ACC112 (cell line): Measurements from ENCODE around the gene IL6R.

Experiments used
- H2AFZ ChIP-seq: fragments of 200-600 bp; sonication (generic); one replicate; pipeline ENCODE4 v1.6.0; 2017; ENCODE audit warnings: antibody characterized with exemption, low read length; ENCODE audit not compliant: unreplicated experiment
- H3K27ac ChIP-seq: fragments of 200-600 bp; sonication (generic); 2 replicates; pipeline ENCODE4 v1.5.1; 2014; ENCODE audit warnings: low read depth, mild to moderate bottlenecking, antibody characterized with exemption, low read length, moderate library complexity
- H3K27me3 ChIP-seq: fragments of 200-600 bp; sonication (generic); 2 replicates; pipeline ENCODE4 v1.6.1; 2014; ENCODE audit warnings: mild to moderate bottlenecking, antibody characterized with exemption, low read length, moderate library complexity, mixed read lengths; ENCODE audit not compliant: insufficient read depth
- H3K36me3 ChIP-seq: fragments of 200-600 bp; sonication (generic); 2 replicates; pipeline ENCODE4 v1.6.1; 2016; ENCODE audit warnings: mild to moderate bottlenecking, antibody characterized with exemption, low read length, moderate library complexity, mixed read lengths; ENCODE audit not compliant: insufficient read depth
- H3K4me1 ChIP-seq: fragments of 200-600 bp; sonication (generic); one replicate; pipeline ENCODE4 v1.6.1; 2016; ENCODE audit warnings: low read length, mixed read lengths; ENCODE audit not compliant: insufficient read depth, unreplicated experiment, control insufficient read depth
- H3K4me3 ChIP-seq: fragments of 200-600 bp; sonication (generic); 2 replicates; pipeline ENCODE4 v1.5.1; 2014; ENCODE audit warnings: mild to moderate bottlenecking, low read depth, low read length
- H3K79me2 ChIP-seq: fragments of 200-600 bp; sonication (generic); one replicate; pipeline ENCODE4 v1.6.0; 2016; ENCODE audit warnings: low read length; ENCODE audit not compliant: control insufficient read depth, unreplicated experiment, insufficient read depth

IL6R gene

GRCh38 chr1:154497026-154497806 is 92.1 kb downstream of the IL6R start:
- Histone ChIP-seq H3K4me3 (no peak overlapping the region), H3K4me1 (no peaks in the 10 kb centered on the region), H3K27me3 (peaks cover 33% of the 10 kb centered on the region), H3K79me2 (no peaks in the 10 kb centered on the region), H3K27ac (no peak overlapping the region), H2AFZ (no peak overlapping the region), H3K36me3 (peaks cover 6% of the 10 kb centered on the region; the same call in 1 of the 2 replicates)

- H3K27me3 ChIP-seq, result peaks cover 54% of the 10 kb centered on the region
- H3K79me2 ChIP-seq, result no peaks in the 10 kb centered on the region
- no peak overlapping the region for H2AFZ ChIP-seq
- no peak overlapping the region for H3K27ac ChIP-seq
- no peak overlapping the region for H3K4me3 ChIP-seq
- H3K4me1 ChIP-seq, result no peaks in the 10 kb centered on the region
- H3K36me3 ChIP-seq, result peaks cover 6% of the 10 kb centered on the region; the same call in 1 of the 2 replicates
Observed at GRCh38 chr1:154499446-154499845, 94.3 kb downstream of the IL6R start.

- no peak overlapping the region for H3K27ac ChIP-seq
- no peak overlapping the region for H2AFZ ChIP-seq
- no peaks in the 10 kb centered on the region for H3K79me2 ChIP-seq
- peaks cover 6% of the 10 kb centered on the region; the same call in 1 of the 2 replicates for H3K36me3 ChIP-seq
- no peaks in the 10 kb centered on the region for H3K4me1 ChIP-seq
- H3K27me3 ChIP-seq, result peaks cover 59% of the 10 kb centered on the region
- peak overlapping the region; percentile 80 for H3K4me3 ChIP-seq
Observed at GRCh38 chr1:154500533-154500932, 95.4 kb downstream of the IL6R start.

GRCh38 chr1:154501423-154502065 is 96.4 kb downstream of the IL6R start:
- Histone ChIP-seq H3K79me2 (no peaks in the 10 kb centered on the region), H3K4me1 (no peaks in the 10 kb centered on the region), H2AFZ (peak overlapping the region; percentile 92), H3K36me3 (peaks cover 9% of the 10 kb centered on the region; the same call in 1 of the 2 replicates), H3K4me3 (peak overlapping the region; percentile 80), H3K27me3 (peaks cover 59% of the 10 kb centered on the region), H3K27ac (no peak overlapping the region)

GRCh38 chr1:154502066-154502743 is 97.1 kb downstream of the IL6R start, which contains the start of the genes SHE and TDRD10:
SHE (minus strand) TSS chr1:154502412; CDS start chr1:154502026, 386 bp downstream.
TDRD10 (plus strand) TSS chr1:154502219; CDS start chr1:154506904, 4,685 bp downstream.
- Histone ChIP-seq H3K36me3 (peaks cover 9% of the 10 kb centered on the region; the same call in 1 of the 2 replicates), H2AFZ (peak within 1 kb of the TSS; percentile 92), H3K27me3 (peaks cover 59% of the 10 kb centered on the region), H3K27ac (no peak within 1 kb of the TSS), H3K79me2 (no peaks in the 10 kb centered on the region), H3K4me1 (no peaks in the 10 kb centered on the region), H3K4me3 (peak within 1 kb of the TSS; percentile 80)

GRCh38 chr1:154502744-154503115 is 97.6 kb downstream of the IL6R start:
- H3K27me3 ChIP-seq, result peaks cover 63% of the 10 kb centered on the region
- no peak overlapping the region for H3K27ac ChIP-seq
- H2AFZ ChIP-seq, result no peak overlapping the region
- peak overlapping the region; percentile 80 for H3K4me3 ChIP-seq
- H3K36me3 ChIP-seq, result peaks cover 9% of the 10 kb centered on the region; the same call in 1 of the 2 replicates
- no peaks in the 10 kb centered on the region for H3K79me2 ChIP-seq
- no peaks in the 10 kb centered on the region for H3K4me1 ChIP-seq

- no peak overlapping the region for H3K27ac ChIP-seq
Observed at GRCh38 chr1:154503898-154504297, 98.8 kb downstream of the IL6R start.

GRCh38 chr1:154512760-154513159 is 107.6 kb downstream of the IL6R start:
- H3K27me3 ChIP-seq, result 0 out of 2 replicates have a peak, but pooled peaks cover 2% of the 10 kb centered on the region
- no peaks in the 10 kb centered on the region for H3K79me2 ChIP-seq
- H2AFZ ChIP-seq, result no peak overlapping the region
- H3K4me1 ChIP-seq, result no peaks in the 10 kb centered on the region
- H3K27ac ChIP-seq, result no peak overlapping the region
- no peak overlapping the region for H3K4me3 ChIP-seq
- no peaks in the 10 kb centered on the region for H3K36me3 ChIP-seq

More at GRCh38 chr1:154503898-154504297, 98.8 kb downstream of the IL6R start:
- Histone ChIP-seq H3K4me3 (no peak overlapping the region), H2AFZ (no peak overlapping the region), H3K4me1 (no peaks in the 10 kb centered on the region), H3K36me3 (peaks cover 5% of the 10 kb centered on the region; the same call in 1 of the 2 replicates), H3K27me3 (peaks cover 62% of the 10 kb centered on the region), H3K79me2 (no peaks in the 10 kb centered on the region)

- no peak overlapping the region for H3K27ac ChIP-seq
- H3K36me3 ChIP-seq, result no peaks in the 10 kb centered on the region
- H3K4me1 ChIP-seq, result no peaks in the 10 kb centered on the region
- H2AFZ ChIP-seq, result no peak overlapping the region
- no peak overlapping the region for H3K4me3 ChIP-seq
- H3K27me3 ChIP-seq, result no peaks in the 10 kb centered on the region
- H3K79me2 ChIP-seq, result no peaks in the 10 kb centered on the region
Observed at GRCh38 chr1:154514066-154514553, 109.0 kb downstream of the IL6R start.

- H3K27me3 ChIP-seq, result peaks cover 5% of the 10 kb centered on the region; the same call in 1 of the 2 replicates
Observed at GRCh38 chr1:154517661-154518060, 112.5 kb downstream of the IL6R start.

More at GRCh38 chr1:154517661-154518060, 112.5 kb downstream of the IL6R start:
- Histone ChIP-seq H3K36me3 (no peaks in the 10 kb centered on the region), H3K4me1 (peaks cover 10% of the 10 kb centered on the region), H3K4me3 (no peak overlapping the region), H3K27ac (no peak overlapping the region), H3K79me2 (no peaks in the 10 kb centered on the region), H2AFZ (no peak overlapping the region)
